ENCODE measurements around the gene FBXO42.

GRCh38 chr1:16209132-16209846, 143.0 kb downstream of the FBXO42 start:
- TF ChIP-seq CTCF (conservative IDR thresholded peaks at IDR 0.05; ENCODE audit: low read depth in 2 of 2) = no peak
- no peak for TF ChIP-seq POLR2AphosphoS5 (IDR thresholded peaks at IDR 0.05; ENCODE audit: low read depth)
- no peak for TF ChIP-seq EZH2 (IDR thresholded peaks at IDR 0.05; ENCODE audit: low read depth, unreplicated experiment)
- no peak for TF ChIP-seq NANOG (IDR thresholded peaks at IDR 0.05; ENCODE audit: borderline replicate concordance)
- TF ChIP-seq ETS1 (IDR thresholded peaks at IDR 0.05) = no peak
- TF ChIP-seq EZH2phosphoT487 (IDR thresholded peaks at IDR 0.05; ENCODE audit: unreplicated experiment) = no peak
- no peak for TF ChIP-seq REST (IDR thresholded peaks at IDR 0.05; ENCODE audit: unreplicated experiment)
- no peak for TF ChIP-seq JUNB (IDR thresholded peaks at IDR 0.05; ENCODE audit: unreplicated experiment)
- TF ChIP-seq CREB1 (CRISPR knock-in tag; IDR thresholded peaks at IDR 0.05; ENCODE audit: low read depth) = no peak
- no peak for TF ChIP-seq ZNF331 (CRISPR knock-in tag; IDR thresholded peaks at IDR 0.05; ENCODE audit: low read depth)
- TF ChIP-seq ZNF462 (CRISPR knock-in tag; IDR thresholded peaks at IDR 0.05) = no peak
